ENCODE data around the gene NRF1. TPM values are rescaled to one million over a fixed set of nuclear protein-coding genes. Genes with fewer than 3 reads are reported as not detected.

The NRF1 gene
- total and polyA plus RNA-seq, 10 donors: 6.7 to 27.9 (median 20.9) TPM

GRCh38 chr7:129604713-129605437 lies 6.6 kb upstream of the NRF1 start:
- H3K27me3 ChIP-seq (replicated peaks in 1 of 7): no peaks in the 10 kb centered on the region
- H3K4me3 ChIP-seq: no peak overlapping the region
- TF ChIP-seq POLR2AphosphoS5 (IDR thresholded peaks at IDR 0.05) (peak in 1 of 3 donors; percentile 4), POLR2A (IDR thresholded peaks at IDR 0.05) (no peak)
- 80 to 91% (median 89%) methylated on average over 8 of the region's 8 CpGs for WGBS, 5 donors
- peaks cover 0 to 18% (median 0%) of the 10 kb centered on the region in 6 donors for H3K36me3 ChIP-seq
- intact Hi-C loops (cut with DNase I; ENCODE audit: low total_unique reads): no loop called here
- H3K4me1 ChIP-seq: peaks cover 0 to 39% (median 18%) of the 10 kb centered on the region in 6 donors
- H3K9me3 ChIP-seq: no peaks in the 10 kb centered on the region
- H3K27ac ChIP-seq: no peak overlapping the region
- no peak for DNase-seq

- Histone ChIP-seq H3K27ac (peak overlapping the region in 5 of 8 donors; percentile 24 to 64 (median 46)), H3K4me3 (no peak overlapping the region), H3K9me3 (no peaks in the 10 kb centered on the region), H3K27me3 (replicated peaks in 1 of 7) (no peaks in the 10 kb centered on the region), H3K4me1 (peaks cover 0 to 51% (median 28%) of the 10 kb centered on the region in 6 donors), H3K36me3 (peaks cover 0 to 18% (median 0%) of the 10 kb centered on the region in 6 donors)
- 92 to 95% (median 93%) methylated on average over 6 of the region's 6 CpGs for WGBS, 5 donors
- DNase-seq: no peak
- intact Hi-C loops (cut with DNase I; ENCODE audit: low total_unique reads): no loop called here
- no peak for TF ChIP-seq POLR2AphosphoS5 (IDR thresholded peaks at IDR 0.05)
- no peak for TF ChIP-seq POLR2A (IDR thresholded peaks at IDR 0.05)
- no peak for TF ChIP-seq CTCF (IDR thresholded peaks at IDR 0.05 in 8 of 11, conservative IDR thresholded peaks at IDR 0.05 in 3 of 11)
These were observed 5.4 kb upstream of the NRF1 start for GRCh38 chr7:129605960-129606614.

GRCh38 chr7:129606803-129607202 lies 4.7 kb upstream of the NRF1 start:
- no peaks in the 10 kb centered on the region for H3K27me3 ChIP-seq (replicated peaks in 1 of 7)
- peak overlapping the region in 6 of 8 donors; percentile 13 to 64 (median 42) for H3K27ac ChIP-seq
- 33 to 46% (median 39%) methylated on average over 7 of the region's 7 CpGs for WGBS, 5 donors
- peaks cover 0 to 51% (median 28%) of the 10 kb centered on the region in 6 donors for H3K4me1 ChIP-seq
- no peaks in the 10 kb centered on the region for H3K9me3 ChIP-seq
- H3K4me3 ChIP-seq: no peak overlapping the region
- peaks cover 0 to 18% (median 0%) of the 10 kb centered on the region in 6 donors for H3K36me3 ChIP-seq
- no peak for DNase-seq
- peak in 1 of 3 donors; percentile 32 for TF ChIP-seq POLR2AphosphoS5 (IDR thresholded peaks at IDR 0.05)
- no peak for TF ChIP-seq POLR2A (IDR thresholded peaks at IDR 0.05)
- TF ChIP-seq CTCF (IDR thresholded peaks at IDR 0.05 in 8 of 11, conservative IDR thresholded peaks at IDR 0.05 in 3 of 11): no peak
- intact Hi-C loops (cut with DNase I; ENCODE audit: low total_unique reads): no loop called here

GRCh38 chr7:129607471-129608120 lies 3.9 kb upstream of the NRF1 start:
- intact Hi-C loops (cut with DNase I; ENCODE audit: low total_unique reads): no loop called here
- no peaks in the 10 kb centered on the region for H3K9me3 ChIP-seq
- H3K4me1 ChIP-seq: peaks cover 0 to 54% (median 28%) of the 10 kb centered on the region in 6 donors
- peak in 6 of 11 experiments; percentile 32 to 60 (median 52) for TF ChIP-seq CTCF (IDR thresholded peaks at IDR 0.05 in 8 of 11, conservative IDR thresholded peaks at IDR 0.05 in 3 of 11)
- TF ChIP-seq POLR2AphosphoS5 (IDR thresholded peaks at IDR 0.05): no peak
- no peak for DNase-seq
- peaks cover 0 to 18% (median 0%) of the 10 kb centered on the region in 6 donors for H3K36me3 ChIP-seq
- no peak overlapping the region for H3K4me3 ChIP-seq
- no peaks in the 10 kb centered on the region for H3K27me3 ChIP-seq (replicated peaks in 1 of 7)
- 77 to 85% (median 81%) methylated on average over 7 of the region's 7 CpGs for WGBS, 5 donors
- peak overlapping the region in 4 of 8 donors; percentile 24 to 64 (median 42) for H3K27ac ChIP-seq
